IMR-90 (cell line): ENCODE data around the gene IGSF3. TPM values are rescaled to one million over a fixed set of nuclear protein-coding genes. Genes with fewer than 3 reads are reported as not detected.

Experiments
- ATAC-seq: fragments of 200-7000 bp; cut with Tn5 transposase; 2 replicates; pipeline ENCODE4 v1.9.1; 2020; ENCODE audit warnings: low read depth, mild to moderate bottlenecking, moderate library complexity
- BruUV-seq: library from RNA; stranded (reverse); fragments of 400-500 nt; replicated peaks from 2 replicates; lab custom pipeline; 2021; lab: Mats Ljungman, UMichigan
- CTCF ChIA-PET: fragments of 300-600 bp; formaldehyde crosslinking; extraction: SDS; loops from one replicate; lab custom pipeline; 2021; ENCODE audit warnings: antibody characterized with exemption; lab: Yijun Ruan, JAX
- POLR2A ChIA-PET: fragments of 300-600 bp; sonication (Branson Sonifier 250); formaldehyde crosslinking; loops from one replicate; lab custom pipeline; 2022; ENCODE audit warnings: antibody characterized with exemption; ENCODE audit not compliant: unreplicated experiment; lab: Charles Lee
- DNase-seq: peaks from one replicate; pipeline ENCODE4 v3.0.0; 2013
- H2AFZ ChIP-seq: replicated peaks from 2 replicates; pipeline ENCODE3; 2013; ENCODE audit warnings: low read length, mild to moderate bottlenecking; ENCODE audit not compliant: poor library complexity
- H2AK5ac ChIP-seq: 2 replicates; pipeline ENCODE4 v1.6.1; 2013; ENCODE audit warnings: low read depth, low read length, inconsistent platforms
- H2AK9ac ChIP-seq: replicated peaks from 2 replicates; pipeline ENCODE3; 2013; ENCODE audit warnings: mild to moderate bottlenecking, low read depth, low read length, moderate library complexity; ENCODE audit not compliant: poor library complexity
- H2BK120ac ChIP-seq: 2 replicates; pipeline ENCODE4 v1.6.1; 2013; ENCODE audit warnings: low read depth, low read length, inconsistent platforms
- H2BK15ac ChIP-seq: 3 replicates; pipeline ENCODE4 v1.6.1; 2013; ENCODE audit warnings: low read depth, low read length, inconsistent platforms
- H2BK20ac ChIP-seq: 2 replicates; pipeline ENCODE4 v1.6.1; 2013; ENCODE audit warnings: low read depth, mild to moderate bottlenecking, inconsistent platforms, low read length, moderate library complexity
- H2BK5ac ChIP-seq: 2 replicates; pipeline ENCODE4 v1.6.1; 2013; ENCODE audit warnings: mild to moderate bottlenecking, low read depth, low read length, inconsistent platforms; ENCODE audit not compliant: poor library complexity, severe bottlenecking
- H3K14ac ChIP-seq: replicated peaks from 2 replicates; pipeline ENCODE4 v1.6.1; 2013; ENCODE audit warnings: low read depth, low read length, inconsistent platforms
- H3K18ac ChIP-seq: 2 replicates; pipeline ENCODE4 v1.6.1; 2013; ENCODE audit warnings: low read depth, low read length, control low read depth
- H3K23ac ChIP-seq: 2 replicates; pipeline ENCODE4 v1.6.1; 2013; ENCODE audit warnings: low read depth, low read length, inconsistent platforms
- H3K27ac ChIP-seq: 2 replicates; pipeline ENCODE4 v1.5.1; 2013; ENCODE audit warnings: mild to moderate bottlenecking, control low read depth, low read length; ENCODE audit not compliant: insufficient read depth
- H3K27me3 ChIP-seq: 2 replicates; pipeline ENCODE4 v1.6.1; 2013; ENCODE audit warnings: low read length; ENCODE audit not compliant: control insufficient read depth, insufficient read depth
- H3K36me3 ChIP-seq: 2 replicates; pipeline ENCODE4 v1.6.1; 2013; ENCODE audit warnings: low read length, mixed read lengths; ENCODE audit not compliant: control insufficient read depth, insufficient read depth
- H3K4ac ChIP-seq: 2 replicates; pipeline ENCODE4 v1.6.1; 2013; ENCODE audit warnings: low read depth, low read length, inconsistent platforms
- H3K4me1 ChIP-seq: 2 replicates; pipeline ENCODE4 v1.6.1; 2013; ENCODE audit warnings: low read length, mixed read lengths; ENCODE audit not compliant: control insufficient read depth, insufficient read depth
- H3K4me2 ChIP-seq: 2 replicates; pipeline ENCODE4 v1.6.1; 2013; ENCODE audit warnings: low read depth, mild to moderate bottlenecking, control low read depth, low read length, moderate library complexity
- H3K4me3 ChIP-seq: 2 replicates; pipeline ENCODE4 v1.5.1; 2013; ENCODE audit warnings: low read depth, mild to moderate bottlenecking, control low read depth, low read length, moderate library complexity; ENCODE audit not compliant: insufficient read depth
- H3K56ac ChIP-seq: 2 replicates; pipeline ENCODE4 v1.6.1; 2013; ENCODE audit warnings: low read length, inconsistent platforms; ENCODE audit not compliant: insufficient read depth; ENCODE audit errors: extremely low read depth
- H3K79me1 ChIP-seq, 2 experiments: 2 replicates each; pipeline ENCODE4 v1.6.1; 2013; ENCODE audit warnings: low read length in 2 of 2, inconsistent platforms in 1 of 2, low read depth in 1 of 2
- H3K9ac ChIP-seq: 2 replicates; pipeline ENCODE4 v1.6.1; 2013; ENCODE audit warnings: low read depth, low read length, control low read depth
- H3K9me1 ChIP-seq: 2 replicates; pipeline ENCODE4 v1.6.1; 2013; ENCODE audit warnings: low read length, inconsistent platforms; ENCODE audit not compliant: insufficient read depth
- H3K9me3 ChIP-seq: 2 replicates; pipeline ENCODE4 v1.6.1; 2013; ENCODE audit warnings: low read length; ENCODE audit not compliant: control insufficient read depth, insufficient read depth
- H4K20me1 ChIP-seq: 2 replicates; pipeline ENCODE4 v1.6.1; 2013; ENCODE audit warnings: low read length, inconsistent platforms; ENCODE audit not compliant: insufficient read depth
- H4K5ac ChIP-seq: 2 replicates; pipeline ENCODE4 v1.6.1; 2013; ENCODE audit warnings: mild to moderate bottlenecking, low read depth, low read length, control low read depth
- H4K8ac ChIP-seq, 2 experiments: 2 replicates each; pipeline ENCODE4 v1.6.1; 2013; ENCODE audit warnings: low read depth in 2 of 2, low read length in 2 of 2, control low read depth in 1 of 2, inconsistent platforms in 1 of 2
- H4K91ac ChIP-seq: 2 replicates; pipeline ENCODE4 v1.6.1; 2013; ENCODE audit warnings: low read depth, low read length, inconsistent platforms; ENCODE audit not compliant: insufficient read depth
- CEBPB ChIP-seq: IDR thresholded peaks from 2 replicates; pipeline ENCODE4 v1.6.1; 2012; ENCODE audit warnings: low read depth, low read length, improper control_type of control experiment
- CHD1 ChIP-seq: IDR thresholded peaks from 2 replicates; pipeline ENCODE4 v1.6.1; 2012; ENCODE audit warnings: low read depth, low read length, improper control_type of control experiment
- MAFK ChIP-seq: IDR thresholded peaks from 2 replicates; pipeline ENCODE4 v1.6.1; 2012; ENCODE audit warnings: low read depth, low read length, improper control_type of control experiment
- MAZ ChIP-seq: IDR thresholded peaks from 2 replicates; pipeline ENCODE4 v1.6.1; 2012; ENCODE audit warnings: low read depth, mild to moderate bottlenecking, low read length, improper control_type of control experiment, moderate library complexity, borderline replicate concordance
- RAD21 ChIP-seq: IDR thresholded peaks from 2 replicates; pipeline ENCODE4 v1.6.1; 2012; ENCODE audit warnings: low read length, improper control_type of control experiment
- WGBS, 2 experiments: methylation state at CpG; one replicate each; pipeline versions ENCODE4 v1.1.5 to v1.1.7; 2013; ENCODE audit warnings: missing lambda C conversion rate in 2 of 2; ENCODE audit not compliant: insufficient read length in 1 of 2; ENCODE audit errors: extremely low coverage in 2 of 2; 5-methylcytosine and 5-hydroxymethylcytosine counted together
- dilution Hi-C: fragments of 300-500 bp; cut with HindIII; formaldehyde crosslinking; loops from one replicate; pipeline ENCODE4 v1.14.3; 2018; ENCODE audit warnings: low sequenced_read_pairs; ENCODE audit not compliant: unreplicated experiment
- in situ Hi-C: fragments of 300-500 bp; cut with MboI; formaldehyde crosslinking; loops from 3 replicates; pipeline ENCODE4 v1.14.3; 2019; ENCODE audit warnings: low sequenced_read_pairs, inconsistent platforms, mixed read lengths
- intact Hi-C: fragments of 100-400 bp; cut with micrococcal nuclease; formaldehyde crosslinking; loops from 2 replicates; pipeline ENCODE4 v1.10.0; 2022
- polyA plus RNA-seq, 3 experiments: library from polyadenylated mRNA; depleted of rRNA; stranded (reverse); fragments of >200 nt; gene quantifications; 2 replicates each; pipeline ENCODE4 v1.2.3, GENCODE V29; 2012; ENCODE audit warnings: low replicate concordance in 1 of 3
- total RNA-seq: library from RNA; depleted of rRNA; stranded (reverse); fragments of >200 nt; gene quantifications from 2 replicates; pipeline ENCODE4 v1.2.3, GENCODE V29; 2012
- TF ChIP-seq, protein P1 (sequence below): fragments of 150-350 bp; IDR thresholded peaks from 2 replicates; pipeline ENCODE4 v1.6.1; 2016; ENCODE audit warnings: low read depth, mild to moderate bottlenecking, low read length, moderate library complexity, borderline replicate concordance
- TF ChIP-seq, protein P2 (sequence below): conservative IDR thresholded peaks from 2 replicates; pipeline ENCODE4 v1.5.1; 2012; ENCODE audit warnings: mild to moderate bottlenecking, low read depth, low read length, improper control_type of control experiment
- TF ChIP-seq, protein P3 (sequence below): fragments of 150-350 bp; IDR thresholded peaks from 2 replicates; pipeline ENCODE4 v1.6.1; 2017; ENCODE audit warnings: mild to moderate bottlenecking, antibody characterized with exemption, low read length, low read depth

Gene IGSF3
- total and polyA plus RNA-seq, 2 of the 4 experiments (the other 2 are of a cell fraction) = under 0.01 to 0.02 TPM

DNA sequence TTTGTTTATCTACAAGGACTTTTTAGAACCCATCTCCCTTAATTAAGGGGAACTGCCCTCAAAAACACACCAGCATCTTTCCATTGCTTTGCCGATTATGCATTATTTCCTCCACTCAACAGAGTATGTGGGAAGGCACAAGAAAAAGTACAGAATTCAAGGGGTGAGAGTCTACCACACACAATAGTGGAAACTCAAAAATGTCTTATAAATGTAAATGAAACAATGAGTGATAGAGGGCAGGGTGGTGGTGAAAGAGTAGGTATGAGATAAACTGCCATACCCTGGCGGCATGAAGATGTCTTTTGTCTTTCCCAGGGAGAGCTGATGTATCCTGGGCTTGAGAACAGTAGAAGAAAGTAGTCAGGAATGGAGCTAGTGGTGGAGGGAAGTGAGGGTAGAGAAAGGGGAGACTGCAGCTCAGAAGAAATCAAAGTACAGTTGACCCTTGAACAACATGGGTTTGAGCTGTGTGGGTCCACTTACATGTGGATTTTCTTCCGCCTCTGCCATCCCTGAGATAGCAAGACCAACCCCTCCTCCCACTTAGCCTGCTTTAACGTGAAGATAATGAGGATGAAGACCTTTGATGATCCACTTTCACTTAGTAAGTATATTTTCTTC is 121.1 kb downstream of the IGSF3 start:
- no TSS peak for BruUV-seq
- Histone ChIP-seq H3K14ac (no peak overlapping the region), H3K27me3 (no peaks in the 10 kb centered on the region), H3K4me3 (no peak overlapping the region), H2AFZ (no peak overlapping the region), H3K56ac (no peak overlapping the region), H3K4ac (no peak overlapping the region), H4K8ac (no peak overlapping the region), H3K36me3 (no peaks in the 10 kb centered on the region), H3K4me1 (no peaks in the 10 kb centered on the region), H3K9me3 (no peaks in the 10 kb centered on the region), H3K27ac (no peak overlapping the region), H2BK15ac (no peak overlapping the region), H4K91ac (no peak overlapping the region), H2AK9ac (no peak overlapping the region), H3K79me1 (no peaks in the 10 kb centered on the region), H3K9ac (no peak overlapping the region), H3K23ac (no peak overlapping the region), H4K5ac (no peak overlapping the region), H2AK5ac (no peak overlapping the region), H2BK20ac (no peak overlapping the region), H2BK120ac (no peak overlapping the region), H4K20me1 (no peaks in the 10 kb centered on the region), H3K4me2 (no peak overlapping the region), H3K9me1 (0 out of 2 replicates have a peak, but pooled peaks cover 2% of the 10 kb centered on the region), H2BK5ac (no peak overlapping the region), H3K18ac (no peak overlapping the region)
- intact Hi-C loops = no loop called here
- ATAC-seq = no peak
- POLR2A ChIA-PET = no interaction called here
- in situ Hi-C loops = no loop called here
- no peak for DNase-seq
- CTCF ChIA-PET = no interaction called here
- TF ChIP-seq, protein P1, sequence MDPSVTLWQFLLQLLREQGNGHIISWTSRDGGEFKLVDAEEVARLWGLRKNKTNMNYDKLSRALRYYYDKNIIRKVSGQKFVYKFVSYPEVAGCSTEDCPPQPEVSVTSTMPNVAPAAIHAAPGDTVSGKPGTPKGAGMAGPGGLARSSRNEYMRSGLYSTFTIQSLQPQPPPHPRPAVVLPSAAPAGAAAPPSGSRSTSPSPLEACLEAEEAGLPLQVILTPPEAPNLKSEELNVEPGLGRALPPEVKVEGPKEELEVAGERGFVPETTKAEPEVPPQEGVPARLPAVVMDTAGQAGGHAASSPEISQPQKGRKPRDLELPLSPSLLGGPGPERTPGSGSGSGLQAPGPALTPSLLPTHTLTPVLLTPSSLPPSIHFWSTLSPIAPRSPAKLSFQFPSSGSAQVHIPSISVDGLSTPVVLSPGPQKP = no peak
- TF ChIP-seq RAD21 (no peak), MAFK (no peak), CHD1 (no peak), CEBPB (no peak), MAZ (no peak)
- TF ChIP-seq, protein P2, sequence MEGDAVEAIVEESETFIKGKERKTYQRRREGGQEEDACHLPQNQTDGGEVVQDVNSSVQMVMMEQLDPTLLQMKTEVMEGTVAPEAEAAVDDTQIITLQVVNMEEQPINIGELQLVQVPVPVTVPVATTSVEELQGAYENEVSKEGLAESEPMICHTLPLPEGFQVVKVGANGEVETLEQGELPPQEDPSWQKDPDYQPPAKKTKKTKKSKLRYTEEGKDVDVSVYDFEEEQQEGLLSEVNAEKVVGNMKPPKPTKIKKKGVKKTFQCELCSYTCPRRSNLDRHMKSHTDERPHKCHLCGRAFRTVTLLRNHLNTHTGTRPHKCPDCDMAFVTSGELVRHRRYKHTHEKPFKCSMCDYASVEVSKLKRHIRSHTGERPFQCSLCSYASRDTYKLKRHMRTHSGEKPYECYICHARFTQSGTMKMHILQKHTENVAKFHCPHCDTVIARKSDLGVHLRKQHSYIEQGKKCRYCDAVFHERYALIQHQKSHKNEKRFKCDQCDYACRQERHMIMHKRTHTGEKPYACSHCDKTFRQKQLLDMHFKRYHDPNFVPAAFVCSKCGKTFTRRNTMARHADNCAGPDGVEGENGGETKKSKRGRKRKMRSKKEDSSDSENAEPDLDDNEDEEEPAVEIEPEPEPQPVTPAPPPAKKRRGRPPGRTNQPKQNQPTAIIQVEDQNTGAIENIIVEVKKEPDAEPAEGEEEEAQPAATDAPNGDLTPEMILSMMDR = no peak
- TF ChIP-seq, protein P3, sequence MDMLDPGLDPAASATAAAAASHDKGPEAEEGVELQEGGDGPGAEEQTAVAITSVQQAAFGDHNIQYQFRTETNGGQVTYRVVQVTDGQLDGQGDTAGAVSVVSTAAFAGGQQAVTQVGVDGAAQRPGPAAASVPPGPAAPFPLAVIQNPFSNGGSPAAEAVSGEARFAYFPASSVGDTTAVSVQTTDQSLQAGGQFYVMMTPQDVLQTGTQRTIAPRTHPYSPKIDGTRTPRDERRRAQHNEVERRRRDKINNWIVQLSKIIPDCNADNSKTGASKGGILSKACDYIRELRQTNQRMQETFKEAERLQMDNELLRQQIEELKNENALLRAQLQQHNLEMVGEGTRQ = no peak
- no CpG with 5 or more reads among the region's 4 CpGs for WGBS, 2 experiments
- dilution Hi-C loops = no loop called here
